ENCODE results near the gene ALDH4A1. TPM values are rescaled to one million over a fixed set of nuclear protein-coding genes. Genes with fewer than 3 reads are reported as not detected.

The ALDH4A1 gene
- total RNA-seq, 1 donor from 2014 or later: 54.8 TPM

DNA sequence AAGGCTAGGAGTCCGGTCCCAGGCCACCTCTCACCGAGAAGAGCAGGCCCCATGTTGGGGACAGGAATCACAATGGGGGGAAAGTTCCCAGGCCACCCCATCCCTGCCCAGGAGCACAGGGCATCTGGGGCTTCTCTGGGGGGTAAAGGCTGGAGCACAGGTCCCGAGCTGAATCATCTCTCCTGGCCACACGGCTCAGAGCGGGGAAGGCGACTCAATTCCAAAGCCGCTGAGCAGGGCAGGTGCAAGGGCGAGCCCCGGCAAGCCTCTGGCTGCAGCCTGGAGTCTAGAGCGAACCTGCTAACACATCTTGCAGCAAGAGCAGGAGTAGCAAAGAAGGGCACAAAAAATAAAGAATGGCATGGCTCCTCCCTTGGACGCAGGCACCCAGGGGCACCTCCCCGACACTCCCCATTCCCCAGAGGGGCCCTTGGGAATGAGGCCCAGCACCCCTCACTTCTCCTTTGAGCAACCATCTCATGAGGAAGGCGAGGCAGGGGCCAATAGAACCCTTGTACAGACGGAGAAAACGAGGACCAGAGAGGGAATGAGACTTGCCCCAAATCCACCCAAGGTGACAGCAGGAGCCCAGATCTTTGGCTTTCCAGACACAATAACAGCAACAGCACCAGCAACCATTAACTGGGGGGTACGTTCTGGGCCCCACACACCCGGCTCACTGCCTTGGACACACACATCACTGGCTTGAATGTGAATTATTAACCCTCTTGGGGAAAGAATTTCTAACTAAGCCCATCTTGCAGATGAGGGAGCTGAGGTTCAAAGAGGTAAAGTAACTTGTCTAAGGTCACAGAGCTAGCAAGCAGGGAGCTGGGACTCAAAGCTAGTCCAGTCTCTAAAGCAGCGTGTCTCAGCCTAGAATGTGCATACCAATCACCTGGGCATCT is 20.7 kb upstream of the ALDH4A1 start:
- DNase-seq (ENCODE audit: low spot score): no peak

DNA sequence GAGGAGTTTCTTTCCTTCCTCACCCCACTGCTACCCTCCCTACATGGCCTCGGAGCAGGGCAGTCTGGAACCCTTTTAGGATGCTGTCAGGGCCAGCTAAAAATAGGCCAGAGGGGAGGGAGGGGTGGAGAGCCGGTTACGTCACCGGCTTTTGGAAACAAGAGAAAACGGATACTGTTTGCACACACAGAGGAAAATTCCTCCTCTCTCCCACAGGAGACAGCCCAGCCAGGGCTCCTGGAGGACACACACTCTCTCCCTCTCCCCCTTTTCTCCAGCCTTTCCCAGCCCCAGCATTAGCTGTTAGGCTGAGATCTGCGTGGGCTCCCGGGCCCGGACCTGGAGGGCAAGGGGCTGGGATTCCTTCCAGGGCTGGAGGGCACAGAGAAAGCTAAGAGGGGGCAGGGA is 20.0 kb upstream of the ALDH4A1 start:
- DNase-seq (ENCODE audit: low spot score): no peak

GRCh38 chr1:18921516-18922251 is 19.3 kb upstream of the ALDH4A1 start:
- no peak for DNase-seq (ENCODE audit: low spot score)

GRCh38 chr1:18920931-18921330 is 18.6 kb upstream of the ALDH4A1 start:
- no peak for DNase-seq (ENCODE audit: low spot score)

- DNase-seq (ENCODE audit: low spot score): no peak
Measured at GRCh38 chr1:18919956-18920355, 17.6 kb upstream of the ALDH4A1 start.

- DNase-seq (ENCODE audit: low spot score): no peak
Measured at GRCh38 chr1:18919197-18919905, 17.0 kb upstream of the ALDH4A1 start.

GRCh38 chr1:18918417-18918816 is 16.1 kb upstream of the ALDH4A1 start:
- DNase-seq (ENCODE audit: low spot score): no peak

GRCh38 chr1:18917071-18917799 is 14.9 kb upstream of the ALDH4A1 start:
- DNase-seq (ENCODE audit: low spot score): no peak

DNA sequence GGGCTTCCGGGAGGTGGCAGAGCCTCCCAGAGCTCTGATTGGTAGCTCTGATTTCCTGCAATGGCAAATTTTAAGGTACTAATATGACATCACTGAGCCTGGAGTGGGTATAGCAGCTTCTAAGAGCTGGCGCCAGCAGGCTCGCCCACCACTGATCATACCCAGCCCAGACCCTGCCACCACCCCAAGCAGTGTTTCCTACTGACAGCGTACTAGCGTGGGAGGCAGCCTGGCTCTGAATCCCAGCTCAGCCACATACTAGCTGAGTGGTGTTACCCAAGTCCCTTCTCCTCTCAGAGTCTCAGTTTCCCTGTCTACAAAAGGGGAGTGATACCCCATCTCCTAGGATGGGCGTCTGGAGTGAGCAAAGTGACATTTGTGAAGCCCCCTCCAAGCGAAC is 13.0 kb upstream of the ALDH4A1 start:
- DNase-seq (ENCODE audit: low spot score): no peak

- DNase-seq (ENCODE audit: low spot score): peak; percentile 95
Measured at GRCh38 chr1:18913065-18913835, 10.9 kb upstream of the ALDH4A1 start.

- DNase-seq (ENCODE audit: low spot score): no peak
Measured at GRCh38 chr1:18912550-18912949, 10.2 kb upstream of the ALDH4A1 start.

- DNase-seq (ENCODE audit: low spot score): no peak
Measured at GRCh38 chr1:18908911-18909771, 6.8 kb upstream of the ALDH4A1 start.

DNA sequence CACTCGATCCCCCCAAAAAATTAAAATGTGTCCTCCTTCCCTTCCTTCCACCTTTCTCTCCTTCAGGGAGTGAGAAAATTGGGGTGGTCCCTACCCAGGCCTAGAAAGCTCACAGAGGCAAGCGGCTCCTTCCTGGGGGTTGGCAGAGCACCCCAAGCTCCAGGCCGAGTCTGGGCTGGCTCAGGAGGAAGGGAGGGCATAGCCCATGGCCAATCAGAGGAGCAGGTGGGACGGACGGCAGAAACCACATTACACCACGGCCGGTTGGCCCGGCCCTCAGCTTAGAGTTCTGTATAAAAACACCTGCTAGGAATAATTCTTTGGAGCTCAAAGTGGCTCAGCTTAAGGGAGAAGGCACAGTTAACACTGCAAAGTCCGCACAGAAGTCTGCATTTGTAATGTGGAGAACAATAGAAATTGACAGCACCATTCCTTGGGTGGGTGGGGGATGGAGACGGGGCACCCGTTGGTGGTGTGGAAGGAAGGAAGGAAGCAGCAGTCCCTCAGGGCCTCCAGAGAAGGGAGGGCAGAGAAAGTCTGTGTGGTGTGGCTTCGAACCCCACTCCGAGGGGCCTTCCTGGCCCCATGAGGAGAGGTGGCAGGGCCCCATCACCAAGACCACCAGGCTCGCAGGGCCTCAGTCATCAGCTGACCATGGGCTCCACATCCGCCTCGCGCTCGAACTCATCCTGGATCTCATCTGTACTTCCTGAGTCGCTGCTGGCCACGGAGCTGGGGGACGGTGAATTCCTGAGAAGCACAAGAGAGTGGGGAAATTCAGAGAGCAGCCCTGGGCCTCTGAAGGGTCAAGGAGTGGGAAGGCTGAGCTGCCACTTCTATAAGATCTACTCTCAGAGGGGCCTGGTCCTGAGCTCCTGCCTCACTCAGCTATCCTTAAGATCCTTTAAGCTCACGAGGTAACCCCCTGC is 5.8 kb upstream of the ALDH4A1 start:
- DNase-seq (ENCODE audit: low spot score): no peak

GRCh38 chr1:18907021-18907916 is 4.9 kb upstream of the ALDH4A1 start:
- no peak for DNase-seq (ENCODE audit: low spot score)

DNA sequence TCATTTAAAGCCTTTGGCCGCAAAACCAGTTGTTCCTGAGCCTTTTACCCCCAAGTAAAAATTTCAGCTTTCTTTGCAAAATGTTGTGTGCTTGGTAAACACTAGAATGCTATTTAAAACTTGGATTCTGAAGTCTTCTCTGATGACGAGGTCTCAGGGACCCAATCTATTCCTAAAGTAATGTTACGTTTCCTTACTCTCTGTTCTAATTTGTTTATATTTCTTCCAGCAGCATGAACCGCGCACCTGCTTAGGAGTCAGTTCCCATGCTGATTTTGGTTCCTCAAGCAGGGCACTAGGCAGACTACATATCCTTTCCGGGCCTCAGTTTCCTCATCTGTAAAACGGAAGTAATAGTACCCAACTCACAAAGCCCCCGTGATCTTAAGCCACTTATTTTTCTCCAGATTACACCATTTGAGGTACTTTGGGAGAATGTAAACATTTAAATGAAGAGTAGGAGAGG is 969 bp upstream of the ALDH4A1 start:
- DNase-seq (ENCODE audit: low spot score): no peak

DNA sequence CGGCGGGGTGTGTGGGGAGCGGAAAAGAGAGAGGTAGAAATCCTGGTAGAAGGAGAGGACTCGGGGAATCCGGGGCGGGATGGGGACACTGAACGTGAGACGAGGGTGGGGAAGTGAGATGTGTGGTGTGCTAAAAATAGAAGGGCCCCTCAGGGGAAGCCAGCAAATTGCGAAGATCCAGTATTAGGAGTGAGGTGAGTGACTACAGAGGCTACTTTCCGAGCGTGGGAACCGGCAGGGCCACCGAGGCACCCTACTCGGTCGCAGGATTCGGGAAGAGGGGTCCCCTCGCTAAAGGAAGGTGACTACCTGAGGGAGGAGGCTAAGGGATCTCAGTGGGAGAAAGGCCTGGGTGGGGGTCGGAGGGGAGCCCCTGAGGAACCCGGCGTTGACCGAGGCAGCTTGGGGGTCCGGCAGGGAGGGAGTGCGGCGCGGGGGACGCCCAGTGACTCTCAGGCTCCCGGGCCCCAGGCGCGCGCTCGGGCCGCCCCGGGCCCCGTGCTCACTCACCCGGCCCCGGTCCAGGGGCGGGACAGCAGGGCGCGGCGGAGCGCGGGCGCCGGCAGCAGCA is 318 bp downstream of the ALDH4A1 start:
- no peak for DNase-seq (ENCODE audit: low spot score)

All from mesenteric fat pad (tissue), 1 donor.